Mesenchymal stem cell (in vitro differentiated cells and primary cell): Measurements from ENCODE around the gene SNRPD1.

Source experiments
- DNase-seq: peaks from one replicate; pipeline ENCODE4 v3.0.0-alpha.2; 2013
- H2AFZ ChIP-seq: one replicate; pipeline ENCODE4 v1.6.1; 2013; ENCODE audit warnings: low read depth, mild to moderate bottlenecking, control low read depth, inconsistent platforms, low read length, moderate library complexity
- H2AK5ac ChIP-seq: 2 replicates; pipeline ENCODE4 v1.6.1; 2013; ENCODE audit warnings: low read length, moderate library complexity, mild to moderate bottlenecking, inconsistent platforms; ENCODE audit not compliant: severe bottlenecking
- H2BK120ac ChIP-seq: one replicate; pipeline ENCODE4 v1.6.1; 2013; ENCODE audit warnings: low read depth, mild to moderate bottlenecking, inconsistent platforms, low read length, moderate library complexity
- H2BK12ac ChIP-seq, 2 experiments: one replicate each; pipeline ENCODE4 v1.6.1; 2013; ENCODE audit warnings: inconsistent platforms in 2 of 2, low read length in 2 of 2, mild to moderate bottlenecking in 2 of 2, moderate library complexity in 2 of 2, control low read depth in 1 of 2
- H2BK15ac ChIP-seq: one replicate; pipeline ENCODE4 v1.6.1; 2013; ENCODE audit warnings: mild to moderate bottlenecking, low read depth, inconsistent platforms; ENCODE audit not compliant: poor library complexity, severe bottlenecking
- H2BK5ac ChIP-seq: 2 replicates; pipeline ENCODE4 v1.6.1; 2013; ENCODE audit warnings: low read depth, mild to moderate bottlenecking, low read length, control low read depth, inconsistent platforms; ENCODE audit not compliant: poor library complexity, severe bottlenecking
- H3K14ac ChIP-seq, 2 experiments: one replicate each; pipeline ENCODE4 v1.6.1; 2013; ENCODE audit warnings: inconsistent platforms in 2 of 2, low read length in 2 of 2, control low read depth in 1 of 2, mild to moderate bottlenecking in 1 of 2, moderate library complexity in 1 of 2
- H3K18ac ChIP-seq, 2 experiments: one replicate each; pipeline ENCODE4 v1.6.1; 2013; ENCODE audit warnings: inconsistent platforms in 2 of 2, low read length in 2 of 2, control low read depth in 1 of 2, low read depth in 1 of 2, mild to moderate bottlenecking in 1 of 2
- H3K23ac ChIP-seq, 2 experiments: one replicate each; pipeline ENCODE4 v1.6.1; 2013; ENCODE audit warnings: inconsistent platforms in 2 of 2, low read length in 2 of 2, mild to moderate bottlenecking in 2 of 2, moderate library complexity in 2 of 2, control low read depth in 1 of 2
- H3K27ac ChIP-seq: 2 replicates; pipeline ENCODE4 v1.5.1; 2013; ENCODE audit warnings: mild to moderate bottlenecking, moderate library complexity, low read length, control low read depth, inconsistent platforms; ENCODE audit not compliant: poor library complexity, severe bottlenecking
- H3K27me3 ChIP-seq, 2 experiments: 2 replicates each; pipeline versions ENCODE4 v1.6.1 to v1.7.0; 2013; ENCODE audit warnings: low read length in 2 of 2, mild to moderate bottlenecking in 2 of 2, moderate library complexity in 2 of 2, control low read depth in 1 of 2, inconsistent platforms in 1 of 2; ENCODE audit not compliant: control insufficient read depth in 1 of 2, insufficient read depth in 1 of 2
- H3K36me3 ChIP-seq, 2 experiments: 2 replicates each; pipeline versions ENCODE4 v1.6.1 to v1.7.0; 2013; ENCODE audit warnings: low read length in 2 of 2, control low read depth in 1 of 2, inconsistent platforms in 1 of 2, low read depth in 1 of 2, mild to moderate bottlenecking in 1 of 2; ENCODE audit not compliant: insufficient read depth in 2 of 2, control insufficient read depth in 1 of 2
- H3K4ac ChIP-seq, 2 experiments: one replicate each; pipeline ENCODE4 v1.6.1; 2013; ENCODE audit warnings: inconsistent platforms in 2 of 2, low read length in 2 of 2, mild to moderate bottlenecking in 2 of 2, moderate library complexity in 2 of 2, control low read depth in 1 of 2, low read depth in 1 of 2
- H3K4me1 ChIP-seq: 2 replicates; pipeline ENCODE4 v1.6.1; 2013; ENCODE audit warnings: low read depth, low read length, control low read depth; ENCODE audit not compliant: control insufficient read depth, insufficient read depth
- H3K4me2 ChIP-seq: 2 replicates; pipeline ENCODE4 v1.6.1; 2013; ENCODE audit warnings: low read length, mild to moderate bottlenecking, inconsistent platforms; ENCODE audit not compliant: poor library complexity, severe bottlenecking
- H3K4me3 ChIP-seq, 2 experiments: 2 replicates each; pipeline versions ENCODE4 v1.5.1 to v1.7.0; 2013; ENCODE audit warnings: low read length in 2 of 2, mild to moderate bottlenecking in 2 of 2, control low read depth in 1 of 2, low read depth in 1 of 2; ENCODE audit not compliant: insufficient read depth in 1 of 2
- H3K79me1 ChIP-seq: replicated peaks from 2 replicates; pipeline ENCODE4 v1.6.1; 2013; ENCODE audit warnings: mild to moderate bottlenecking, control low read depth, low read length, inconsistent platforms; ENCODE audit not compliant: poor library complexity, severe bottlenecking
- H3K9ac ChIP-seq: 2 replicates; pipeline ENCODE4 v1.7.0; 2013; ENCODE audit warnings: mild to moderate bottlenecking, low read length, moderate library complexity
- H3K9me3 ChIP-seq: 2 replicates; pipeline ENCODE4 v1.7.0; 2013; ENCODE audit warnings: mild to moderate bottlenecking, low read length; ENCODE audit not compliant: control insufficient read depth
- H4K8ac ChIP-seq: one replicate; pipeline ENCODE4 v1.6.1; 2013; ENCODE audit warnings: inconsistent platforms, mild to moderate bottlenecking, low read length, moderate library complexity
- H4K91ac ChIP-seq: one replicate; pipeline ENCODE4 v1.6.1; 2013; ENCODE audit warnings: mild to moderate bottlenecking, low read length, inconsistent platforms
- WGBS: methylation state at CpG from one replicate; pipeline ENCODE4 v1.1.7; 2013; ENCODE audit warnings: mixed read lengths; 5-methylcytosine and 5-hydroxymethylcytosine counted together

The SNRPD1 gene

GRCh38 chr18:21599585-21600525, 12.3 kb upstream of the SNRPD1 start:
- peak overlapping the region in 1 of 2 experiments; percentile 6 for H3K23ac ChIP-seq
- H3K9me3 ChIP-seq, result no peaks in the 10 kb centered on the region
- peak overlapping the region; percentile 99 for H3K9ac ChIP-seq
- WGBS, result under 1% methylated on average over 65 of the region's 67 CpGs
- H2BK12ac ChIP-seq, result peak overlapping the region in 1 of 2 experiments; percentile 89
- peak overlapping the region in 1 of 2 experiments; percentile 76 for H3K14ac ChIP-seq
- peak overlapping the region; percentile 79 for H4K91ac ChIP-seq
- H2AFZ ChIP-seq, result peak overlapping the region; percentile 94
- H3K4me2 ChIP-seq, result peak overlapping the region; percentile 89
- peak overlapping the region; percentile 57 for H2BK5ac ChIP-seq
- peak overlapping the region; percentile 59 for H2BK120ac ChIP-seq
- DNase-seq, result peak; percentile 29
- H2AK5ac ChIP-seq, result no peak overlapping the region
- peak overlapping the region; percentile 85 to 99 for H3K4me3 ChIP-seq
- H3K18ac ChIP-seq, result peak overlapping the region; percentile 94 to 99
- no peaks in the 10 kb centered on the region for H3K79me1 ChIP-seq
- no peaks in the 10 kb centered on the region for H3K27me3 ChIP-seq
- peak overlapping the region; percentile 62 to 70 for H3K4ac ChIP-seq
- H3K36me3 ChIP-seq, result no peaks in the 10 kb centered on the region
- H3K4me1 ChIP-seq, result peaks cover 4% of the 10 kb centered on the region
- H2BK15ac ChIP-seq, result peak overlapping the region; percentile 55
- H3K27ac ChIP-seq, result peak overlapping the region; percentile 93
- peak overlapping the region; percentile 82 for H4K8ac ChIP-seq

- Histone ChIP-seq H3K9me3 (no peaks in the 10 kb centered on the region), H2BK12ac (peak within 1 kb of the TSS in 1 of 2 experiments; percentile 89), H3K79me1 (no peaks in the 10 kb centered on the region), H3K36me3 (no peaks in the 10 kb centered on the region), H2BK120ac (peak within 1 kb of the TSS; percentile 59), H3K9ac (peak within 1 kb of the TSS; percentile 99), H3K18ac (peak within 1 kb of the TSS; percentile 94 to 99), H3K4ac (peak within 1 kb of the TSS; percentile 62 to 82), H2BK15ac (peak within 1 kb of the TSS; percentile 55), H3K23ac (peak within 1 kb of the TSS in 1 of 2 experiments; percentile 6), H3K4me2 (peak within 1 kb of the TSS; percentile 89), H4K8ac (peak within 1 kb of the TSS; percentile 82), H3K4me1 (peaks cover 4% of the 10 kb centered on the region), H3K4me3 (peak within 1 kb of the TSS; percentile 85 to 99), H3K27me3 (no peaks in the 10 kb centered on the region), H2BK5ac (peak within 1 kb of the TSS; percentile 57), H2AK5ac (peak within 1 kb of the TSS; percentile 62), H3K27ac (peak within 1 kb of the TSS; percentile 93), H2AFZ (peak within 1 kb of the TSS; percentile 94), H3K14ac (peak within 1 kb of the TSS in 1 of 2 experiments; percentile 76), H4K91ac (peak within 1 kb of the TSS; percentile 79)
- peak; percentile 98 for DNase-seq
- 11% methylated on average over 74 of the region's 74 CpGs for WGBS
Observed at GRCh38 chr18:21600526-21601410, 11.3 kb upstream of the SNRPD1 start, which contains the start of gene ESCO1. Gene ESCO1 (minus strand): TSS chr18:21600704. CDS start chr18:21574843, 25,861 bp downstream.

GRCh38 chr18:21602299-21602587, 9.9 kb upstream of the SNRPD1 start:
- Histone ChIP-seq H2AFZ (no peak overlapping the region), H4K8ac (no peak overlapping the region), H3K14ac (no peak overlapping the region), H3K9me3 (no peaks in the 10 kb centered on the region), H3K27me3 (no peaks in the 10 kb centered on the region), H3K79me1 (no peaks in the 10 kb centered on the region), H3K4me3 (no peak overlapping the region), H2BK12ac (no peak overlapping the region), H4K91ac (no peak overlapping the region), H2BK15ac (no peak overlapping the region), H3K9ac (no peak overlapping the region), H3K27ac (no peak overlapping the region), H2BK5ac (no peak overlapping the region), H2AK5ac (no peak overlapping the region), H3K4me2 (no peak overlapping the region), H3K18ac (no peak overlapping the region), H3K4me1 (peaks cover 4% of the 10 kb centered on the region), H2BK120ac (no peak overlapping the region), H3K36me3 (no peaks in the 10 kb centered on the region), H3K4ac (no peak overlapping the region), H3K23ac (no peak overlapping the region)
- 98% methylated on average over 5 of the region's 5 CpGs for WGBS
- no peak for DNase-seq
